ENCODE data around the gene C5orf58.

The C5orf58 gene

GRCh38 chr5:170288551-170288950 lies 55.8 kb downstream of the C5orf58 start:
- Histone ChIP-seq H3K27ac (ENCODE audit: low read depth, low read length) (no peak overlapping the region), H3K36me3 (ENCODE audit: control insufficient read depth in 5 of 5, insufficient read depth in 5 of 5, low read length in 5 of 5) (peaks cover 0 to 63% (median 10%) of the 10 kb centered on the region in 5 donors), H3K4me1 (ENCODE audit: control insufficient read depth in 5 of 5, insufficient read depth in 5 of 5, low read length in 5 of 5) (peaks cover 0 to 39% (median 22%) of the 10 kb centered on the region in 5 donors), H3K4me3 (ENCODE audit: low read depth in 1 of 5, low read length in 5 of 5) (no peak overlapping the region), H3K27me3 (ENCODE audit: control insufficient read depth in 5 of 5, insufficient read depth in 4 of 5, low read length in 5 of 5) (no peaks in the 10 kb centered on the region), H3K9ac (ENCODE audit: low read length in 5 of 5) (no peak overlapping the region), H3K9me3 (ENCODE audit: control insufficient read depth in 5 of 5, low read length in 5 of 5) (peaks cover 0 to 6% (median 4%) of the 10 kb centered on the region in 5 donors)

DNA sequence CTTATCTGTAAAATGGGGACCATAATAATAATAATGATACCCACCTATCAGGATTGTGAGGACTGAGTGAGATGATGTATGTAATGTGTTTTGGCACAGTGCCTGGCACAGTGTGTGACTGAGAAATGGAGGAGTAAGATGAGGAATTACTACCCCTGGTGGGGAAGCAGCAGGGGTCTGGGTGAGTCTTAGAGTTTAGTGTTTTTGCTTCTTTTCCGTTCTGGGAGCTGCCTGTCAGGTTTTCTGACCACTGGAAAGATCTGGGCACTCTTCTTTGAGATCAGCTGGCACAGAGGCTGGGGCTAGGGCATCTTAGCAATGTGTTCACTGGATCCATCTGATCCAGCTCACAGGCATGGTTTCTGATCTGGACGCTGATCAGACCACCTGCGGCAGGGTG lies 56.3 kb downstream of the C5orf58 start:
- H3K9me3 ChIP-seq (ENCODE audit: control insufficient read depth in 5 of 5, low read length in 5 of 5) = no peaks in the 10 kb centered on the region
- no peaks in the 10 kb centered on the region for H3K27me3 ChIP-seq (ENCODE audit: control insufficient read depth in 5 of 5, insufficient read depth in 4 of 5, low read length in 5 of 5)
- H3K4me1 ChIP-seq (ENCODE audit: control insufficient read depth in 5 of 5, insufficient read depth in 5 of 5, low read length in 5 of 5) = peaks cover 0 to 39% (median 22%) of the 10 kb centered on the region in 5 donors
- H3K4me3 ChIP-seq (ENCODE audit: low read depth in 1 of 5, low read length in 5 of 5) = no peak overlapping the region
- no peak overlapping the region for H3K27ac ChIP-seq (ENCODE audit: low read depth, low read length)
- H3K9ac ChIP-seq (ENCODE audit: low read length in 5 of 5) = no peak overlapping the region
- peaks cover 0 to 57% (median 10%) of the 10 kb centered on the region in 5 donors for H3K36me3 ChIP-seq (ENCODE audit: control insufficient read depth in 5 of 5, insufficient read depth in 5 of 5, low read length in 5 of 5)

DNA sequence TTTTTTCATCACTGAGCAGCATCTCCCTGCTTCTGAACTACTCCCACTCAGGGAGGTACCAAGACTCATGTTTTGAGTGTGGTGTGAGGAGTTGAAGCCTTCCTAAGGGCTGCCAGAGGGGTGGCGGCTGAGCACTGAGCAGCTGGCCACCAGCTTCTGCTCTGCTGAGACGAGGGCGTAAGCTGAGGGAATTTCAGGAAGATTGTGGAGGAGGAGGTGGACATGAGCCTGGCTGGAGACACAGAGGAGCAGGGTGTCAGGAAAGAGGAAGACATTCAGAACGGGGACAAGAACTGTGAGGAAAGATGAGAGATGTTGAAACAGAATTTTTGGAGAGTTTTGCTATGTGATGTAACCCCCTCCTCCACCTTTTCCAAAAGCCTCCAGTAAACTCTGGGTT lies 57.0 kb downstream of the C5orf58 start:
- H3K4me1 ChIP-seq (ENCODE audit: control insufficient read depth in 5 of 5, insufficient read depth in 5 of 5, low read length in 5 of 5) = peaks cover 0 to 44% (median 22%) of the 10 kb centered on the region in 5 donors
- no peak overlapping the region for H3K27ac ChIP-seq (ENCODE audit: low read depth, low read length)
- H3K4me3 ChIP-seq (ENCODE audit: low read depth in 1 of 5, low read length in 5 of 5) = no peak overlapping the region
- no peaks in the 10 kb centered on the region for H3K27me3 ChIP-seq (ENCODE audit: control insufficient read depth in 5 of 5, insufficient read depth in 4 of 5, low read length in 5 of 5)
- H3K36me3 ChIP-seq (ENCODE audit: control insufficient read depth in 5 of 5, insufficient read depth in 5 of 5, low read length in 5 of 5) = peaks cover 0 to 57% (median 10%) of the 10 kb centered on the region in 5 donors
- no peaks in the 10 kb centered on the region for H3K9me3 ChIP-seq (ENCODE audit: control insufficient read depth in 5 of 5, low read length in 5 of 5)
- H3K9ac ChIP-seq (ENCODE audit: low read length in 5 of 5) = no peak overlapping the region

DNA sequence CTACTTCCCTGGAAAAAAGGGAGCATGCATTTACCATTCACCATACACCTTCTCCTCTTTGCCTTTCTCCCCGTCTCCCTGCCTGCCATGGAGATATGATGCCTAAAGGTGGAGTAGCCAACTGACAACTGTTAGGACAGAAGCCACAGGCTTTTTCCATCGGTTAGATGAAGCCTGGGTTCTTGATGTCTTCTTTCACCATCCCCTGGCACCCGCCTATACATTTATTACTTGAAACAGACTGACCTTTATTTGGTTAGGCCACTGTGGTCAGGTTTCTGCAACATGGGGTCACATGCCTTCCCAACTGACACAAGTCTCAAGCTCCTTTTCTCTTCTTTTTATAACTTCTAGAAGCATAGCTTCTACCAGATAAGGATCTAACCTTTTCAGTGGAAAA lies 57.7 kb downstream of the C5orf58 start:
- no peaks in the 10 kb centered on the region for H3K9me3 ChIP-seq (ENCODE audit: control insufficient read depth in 5 of 5, low read length in 5 of 5)
- H3K4me1 ChIP-seq (ENCODE audit: control insufficient read depth in 5 of 5, insufficient read depth in 5 of 5, low read length in 5 of 5) = peaks cover 0 to 50% (median 26%) of the 10 kb centered on the region in 5 donors
- H3K27me3 ChIP-seq (ENCODE audit: control insufficient read depth in 5 of 5, insufficient read depth in 4 of 5, low read length in 5 of 5) = no peaks in the 10 kb centered on the region
- H3K27ac ChIP-seq (ENCODE audit: low read depth, low read length) = no peak overlapping the region
- H3K9ac ChIP-seq (ENCODE audit: low read length in 5 of 5) = no peak overlapping the region
- no peak overlapping the region for H3K4me3 ChIP-seq (ENCODE audit: low read depth in 1 of 5, low read length in 5 of 5)
- H3K36me3 ChIP-seq (ENCODE audit: control insufficient read depth in 5 of 5, insufficient read depth in 5 of 5, low read length in 5 of 5) = peaks cover 0 to 57% (median 10%) of the 10 kb centered on the region in 5 donors

DNA sequence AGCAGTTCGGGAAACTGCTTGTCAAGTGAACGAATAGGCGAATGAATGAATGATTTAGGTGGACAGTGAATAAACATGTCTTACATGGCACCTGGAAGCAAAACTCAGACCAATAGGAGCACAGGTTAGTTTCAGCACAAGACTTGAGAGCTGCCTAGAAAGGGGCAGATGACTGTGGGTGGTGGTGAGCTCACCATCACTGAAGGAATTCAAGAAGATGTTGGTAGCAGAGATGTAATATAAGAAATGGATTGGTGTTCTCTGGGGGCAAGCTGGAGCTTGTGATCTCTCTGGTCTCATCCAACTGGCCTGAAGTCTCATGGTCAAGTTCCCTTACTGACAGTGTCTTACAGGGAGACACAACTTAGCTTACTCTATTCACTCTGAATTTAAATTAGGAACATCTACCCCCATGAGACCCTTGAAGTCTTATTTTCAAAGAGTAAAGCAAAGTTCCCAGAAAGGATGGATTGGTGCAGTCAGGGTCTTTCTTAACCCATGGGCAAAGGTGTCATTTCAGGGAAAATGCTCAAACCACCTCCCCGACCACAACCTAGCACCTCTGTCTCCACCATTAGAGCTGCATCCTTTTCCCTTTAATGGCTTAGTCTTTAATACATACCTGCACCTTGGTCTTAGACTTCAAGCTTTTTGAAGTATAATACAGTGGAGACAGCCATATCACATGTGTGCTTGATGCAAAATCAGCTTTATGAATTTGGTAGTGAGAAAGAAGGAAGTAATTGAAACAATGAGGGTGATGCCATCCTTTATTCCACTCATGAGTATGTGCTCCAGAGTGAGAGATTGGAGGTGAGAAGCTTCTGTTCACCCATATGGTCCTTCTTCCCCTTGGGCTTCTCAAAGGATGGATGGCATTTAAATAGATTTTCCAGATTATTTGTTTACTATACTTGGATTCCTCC lies 59.7 kb downstream of the C5orf58 start:
- peaks cover 0 to 45% (median 10%) of the 10 kb centered on the region in 5 donors for H3K36me3 ChIP-seq (ENCODE audit: control insufficient read depth in 5 of 5, insufficient read depth in 5 of 5, low read length in 5 of 5)
- H3K9ac ChIP-seq (ENCODE audit: low read length in 5 of 5) = no peak overlapping the region
- peaks cover 0 to 60% (median 31%) of the 10 kb centered on the region in 5 donors for H3K4me1 ChIP-seq (ENCODE audit: control insufficient read depth in 5 of 5, insufficient read depth in 5 of 5, low read length in 5 of 5)
- no peak overlapping the region for H3K4me3 ChIP-seq (ENCODE audit: low read depth in 1 of 5, low read length in 5 of 5)
- H3K27me3 ChIP-seq (ENCODE audit: control insufficient read depth in 5 of 5, insufficient read depth in 4 of 5, low read length in 5 of 5) = no peaks in the 10 kb centered on the region
- no peaks in the 10 kb centered on the region for H3K9me3 ChIP-seq (ENCODE audit: control insufficient read depth in 5 of 5, low read length in 5 of 5)
- no peak overlapping the region for H3K27ac ChIP-seq (ENCODE audit: low read depth, low read length)

GRCh38 chr5:170293273-170293672 lies 60.5 kb downstream of the C5orf58 start:
- peaks cover 0 to 41% (median 10%) of the 10 kb centered on the region in 5 donors for H3K36me3 ChIP-seq (ENCODE audit: control insufficient read depth in 5 of 5, insufficient read depth in 5 of 5, low read length in 5 of 5)
- no peaks in the 10 kb centered on the region for H3K9me3 ChIP-seq (ENCODE audit: control insufficient read depth in 5 of 5, low read length in 5 of 5)
- peaks cover 0 to 64% (median 29%) of the 10 kb centered on the region in 5 donors for H3K4me1 ChIP-seq (ENCODE audit: control insufficient read depth in 5 of 5, insufficient read depth in 5 of 5, low read length in 5 of 5)
- no peak overlapping the region for H3K27ac ChIP-seq (ENCODE audit: low read depth, low read length)
- no peak overlapping the region for H3K4me3 ChIP-seq (ENCODE audit: low read depth in 1 of 5, low read length in 5 of 5)
- no peak overlapping the region for H3K9ac ChIP-seq (ENCODE audit: low read length in 5 of 5)
- no peaks in the 10 kb centered on the region for H3K27me3 ChIP-seq (ENCODE audit: control insufficient read depth in 5 of 5, insufficient read depth in 4 of 5, low read length in 5 of 5)

DNA sequence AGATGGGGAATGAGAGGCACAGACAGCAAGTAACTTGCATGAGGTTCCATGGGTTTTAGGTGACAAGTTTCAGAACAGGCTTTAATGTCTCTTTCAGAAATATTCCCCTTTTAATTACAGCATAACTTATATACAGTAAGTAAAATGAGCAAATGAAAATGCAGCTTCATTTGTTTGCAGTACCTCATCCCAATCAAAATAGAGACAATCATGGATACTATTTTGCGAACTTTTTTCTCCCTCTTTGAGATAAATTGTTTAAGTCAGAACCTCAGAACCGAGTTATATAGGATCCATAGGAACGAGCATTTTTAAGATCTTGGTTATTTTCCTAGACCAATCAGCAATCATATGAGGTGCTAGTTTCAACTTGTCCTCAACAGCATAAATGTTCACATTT lies 61.3 kb downstream of the C5orf58 start:
- Histone ChIP-seq H3K36me3 (ENCODE audit: control insufficient read depth in 5 of 5, insufficient read depth in 5 of 5, low read length in 5 of 5) (peaks cover 0 to 37% (median 10%) of the 10 kb centered on the region in 5 donors), H3K27ac (ENCODE audit: low read depth, low read length) (no peak overlapping the region), H3K4me1 (ENCODE audit: control insufficient read depth in 5 of 5, insufficient read depth in 5 of 5, low read length in 5 of 5) (peaks cover 0 to 62% (median 24%) of the 10 kb centered on the region in 5 donors), H3K4me3 (ENCODE audit: low read depth in 1 of 5, low read length in 5 of 5) (no peak overlapping the region), H3K27me3 (ENCODE audit: control insufficient read depth in 5 of 5, insufficient read depth in 4 of 5, low read length in 5 of 5) (no peaks in the 10 kb centered on the region), H3K9ac (ENCODE audit: low read length in 5 of 5) (no peak overlapping the region), H3K9me3 (ENCODE audit: control insufficient read depth in 5 of 5, low read length in 5 of 5) (no peaks in the 10 kb centered on the region)

DNA sequence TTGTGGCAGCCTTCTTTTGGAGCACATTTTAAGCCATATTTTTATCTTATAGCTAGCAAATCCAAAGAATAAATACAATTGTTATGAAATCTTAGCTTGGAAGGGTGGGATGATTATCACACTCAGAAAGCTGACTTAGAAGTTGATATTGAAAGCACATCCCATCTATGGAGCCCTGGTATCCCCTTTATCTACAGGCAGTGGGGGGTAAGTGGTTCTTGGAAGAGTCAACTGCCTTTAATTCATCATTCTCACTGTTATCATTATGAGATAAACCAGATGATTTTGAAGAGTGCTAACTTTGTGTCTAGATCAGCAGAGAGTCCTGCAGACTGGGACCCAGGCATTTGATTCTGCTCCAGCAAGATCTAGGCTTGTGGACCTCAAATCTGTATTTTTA lies 61.8 kb downstream of the C5orf58 start:
- Histone ChIP-seq H3K27me3 (ENCODE audit: control insufficient read depth in 5 of 5, insufficient read depth in 4 of 5, low read length in 5 of 5) (no peaks in the 10 kb centered on the region), H3K9me3 (ENCODE audit: control insufficient read depth in 5 of 5, low read length in 5 of 5) (no peaks in the 10 kb centered on the region), H3K4me1 (ENCODE audit: control insufficient read depth in 5 of 5, insufficient read depth in 5 of 5, low read length in 5 of 5) (peaks cover 0 to 58% (median 19%) of the 10 kb centered on the region in 5 donors), H3K36me3 (ENCODE audit: control insufficient read depth in 5 of 5, insufficient read depth in 5 of 5, low read length in 5 of 5) (peaks cover 0 to 34% (median 10%) of the 10 kb centered on the region in 5 donors), H3K27ac (ENCODE audit: low read depth, low read length) (no peak overlapping the region), H3K9ac (ENCODE audit: low read length in 5 of 5) (no peak overlapping the region), H3K4me3 (ENCODE audit: low read depth in 1 of 5, low read length in 5 of 5) (peak overlapping the region in 3 of 5 donors; percentile 13 to 94 (median 83))
